ENCODE measurements around the gene SEC63. TPM values are rescaled to one million over a fixed set of nuclear protein-coding genes. Genes with fewer than 3 reads are reported as not detected.
"Not testable (repeated sequence)": the region's sequence is repeated elsewhere in the genome, so short reads cannot be mapped to it uniquely, and the experiment has no call there.

Gene SEC63
- total RNA-seq, 2 donors from 2014 or later = 106 to 116 TPM

- no peaks in the 10 kb centered on the region for H3K9me3 Mint-ChIP-seq
- H3K4me1 Mint-ChIP-seq (ENCODE audit: low read depth in 2 of 2) = no peaks in the 10 kb centered on the region
- H3K27me3 Mint-ChIP-seq = no peaks in the 10 kb centered on the region
- H3K27ac Mint-ChIP-seq = no peak overlapping the region
- DNase-seq (ENCODE audit: low spot score) (no peak), ATAC-seq (no peak)
- no peak overlapping the region for H3K4me3 Mint-ChIP-seq
- no peaks in the 10 kb centered on the region for H3K36me3 Mint-ChIP-seq
These were observed 4.7 kb upstream of the SEC63 start for GRCh38 chr6:107962723-107963122.

- DNase-seq (ENCODE audit: low spot score) (no peak), ATAC-seq (no peak)
- Mint-ChIP-seq H3K36me3 (peaks cover 14% of the 10 kb centered on the region), H3K9me3 (no peaks in the 10 kb centered on the region), H3K4me3 (peak overlapping the region; percentile 100), H3K27me3 (no peaks in the 10 kb centered on the region), H3K27ac (no peak overlapping the region), H3K4me1 (ENCODE audit: low read depth in 2 of 2) (peaks cover 17 to 21% of the 10 kb centered on the region in 2 donors)
These were observed 1.4 kb upstream of the SEC63 start for GRCh38 chr6:107959392-107959791.

- not testable (repeated sequence) for H3K27me3 Mint-ChIP-seq, ATAC-seq, H3K9me3 Mint-ChIP-seq
These were observed 818 bp upstream of the SEC63 start for GRCh38 chr6:107958689-107959362.

DNA sequence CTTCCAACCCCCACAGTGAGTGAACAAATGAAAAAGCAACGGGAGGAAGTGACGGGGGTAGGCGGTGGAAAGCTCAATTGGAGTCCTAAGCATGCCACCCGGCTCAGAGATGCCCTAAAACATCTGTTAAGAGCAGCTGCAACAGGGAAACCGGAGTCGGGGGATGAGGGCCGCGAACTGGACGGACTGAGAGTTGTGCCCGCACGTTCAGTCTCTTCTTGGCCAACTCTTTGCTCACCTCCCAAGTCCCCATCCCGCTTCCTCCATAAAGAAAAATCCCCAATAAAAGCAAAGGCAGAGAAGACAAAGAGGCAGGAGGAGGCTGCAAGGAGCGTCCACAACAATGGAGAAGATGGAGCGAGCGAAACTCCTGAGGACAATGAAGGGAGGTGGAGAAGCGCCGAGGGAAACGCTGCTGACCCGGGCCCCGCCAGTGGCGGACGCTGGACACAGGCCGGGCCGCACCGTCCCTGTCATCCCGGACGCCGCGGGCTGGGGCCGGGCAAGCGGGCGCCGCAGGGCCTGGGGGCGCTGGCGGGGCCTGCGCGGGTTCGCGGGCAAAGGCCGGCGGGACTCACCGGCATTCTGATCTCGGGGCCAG is 600 bp downstream of the SEC63 start:
- DNase-seq (ENCODE audit: low spot score) = peak; percentile 63
- peak overlapping the region; percentile 100 for H3K4me3 Mint-ChIP-seq
- no peaks in the 10 kb centered on the region for H3K9me3 Mint-ChIP-seq
- peak overlapping the region; percentile 97 to 98 for H3K27ac Mint-ChIP-seq
- peak; percentile 55 to 60 for ATAC-seq
- H3K36me3 Mint-ChIP-seq = peaks cover 14% of the 10 kb centered on the region
- no peaks in the 10 kb centered on the region for H3K27me3 Mint-ChIP-seq
- peaks cover 17 to 21% of the 10 kb centered on the region in 2 donors for H3K4me1 Mint-ChIP-seq (ENCODE audit: low read depth in 2 of 2)

More at GRCh38 chr6:107958689-107959362, 818 bp upstream of the SEC63 start:
- H3K36me3 Mint-ChIP-seq = peaks cover 14% of the 10 kb centered on the region
- not testable (repeated sequence) for DNase-seq (ENCODE audit: low spot score)
- peaks cover 17 to 21% of the 10 kb centered on the region in 2 donors for H3K4me1 Mint-ChIP-seq (ENCODE audit: low read depth in 2 of 2)
- H3K4me3 Mint-ChIP-seq = peak overlapping the region; percentile 100
- H3K27ac Mint-ChIP-seq = peak overlapping the region; percentile 97 to 98

GRCh38 chr6:107956586-107957307 is 1.3 kb downstream of the SEC63 start:
- DNase-seq (ENCODE audit: low spot score) = no peak
- ATAC-seq = no peak
- Mint-ChIP-seq H3K4me3 (peak overlapping the region; percentile 100), H3K27me3 (no peaks in the 10 kb centered on the region), H3K27ac (peak overlapping the region; percentile 97 to 98), H3K36me3 (peaks cover 14% of the 10 kb centered on the region), H3K9me3 (no peaks in the 10 kb centered on the region), H3K4me1 (ENCODE audit: low read depth in 2 of 2) (peaks cover 17 to 21% of the 10 kb centered on the region in 2 donors)

DNA sequence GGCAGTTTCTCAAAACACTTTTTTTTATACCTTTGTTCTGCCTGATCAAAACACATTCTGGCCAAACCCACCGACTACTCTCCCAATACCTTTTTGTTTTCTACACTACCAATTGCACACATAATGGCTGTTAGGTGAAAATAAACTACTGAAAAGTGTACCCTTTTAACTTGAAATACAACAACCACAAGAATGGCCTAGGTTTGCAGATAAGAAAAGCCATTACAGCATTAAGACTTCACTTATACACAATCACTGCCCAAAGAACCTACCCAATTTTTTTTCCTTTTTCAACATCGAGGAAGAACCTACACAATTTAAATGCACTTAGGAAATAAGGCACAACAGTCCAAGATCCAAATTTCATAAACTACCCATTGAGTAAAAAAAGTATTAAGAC is 1.8 kb downstream of the SEC63 start:
- H3K9me3 Mint-ChIP-seq = no peaks in the 10 kb centered on the region
- no peaks in the 10 kb centered on the region for H3K27me3 Mint-ChIP-seq
- H3K4me1 Mint-ChIP-seq (ENCODE audit: low read depth in 2 of 2) = peaks cover 19 to 23% of the 10 kb centered on the region in 2 donors
- DNase-seq (ENCODE audit: low spot score) = no peak
- H3K27ac Mint-ChIP-seq = peak overlapping the region; percentile 97 to 98
- H3K36me3 Mint-ChIP-seq = peaks cover 14% of the 10 kb centered on the region
- peak overlapping the region; percentile 100 for H3K4me3 Mint-ChIP-seq
- no peak for ATAC-seq

DNA sequence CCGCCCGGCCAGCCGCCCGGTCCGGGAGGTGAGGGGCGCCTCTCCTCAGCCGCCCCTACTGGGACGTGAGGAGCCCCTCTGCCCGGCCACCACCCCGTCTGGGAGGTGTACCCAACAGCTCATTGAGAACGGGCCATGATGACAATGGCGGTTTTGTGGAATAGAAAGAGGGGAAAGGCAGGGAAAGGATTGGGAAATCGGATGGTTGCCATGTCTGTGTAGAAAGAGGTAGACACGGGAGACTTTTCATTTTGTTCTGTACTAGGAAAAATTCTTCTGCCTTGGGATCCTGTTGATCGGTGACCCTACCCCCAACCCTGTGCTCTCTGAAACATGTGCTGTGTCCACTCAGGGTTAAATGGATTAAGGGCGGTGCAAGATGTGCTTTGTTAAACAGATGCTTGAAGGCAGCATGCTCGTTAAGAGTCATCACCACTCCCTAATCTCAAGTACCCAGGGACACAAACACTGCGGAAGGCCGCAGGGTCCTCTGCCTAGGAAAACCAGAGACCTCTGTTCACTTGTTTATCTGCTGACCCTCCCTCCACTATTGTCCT is 4.1 kb downstream of the SEC63 start:
- peaks cover 34 to 35% of the 10 kb centered on the region in 2 donors for H3K4me1 Mint-ChIP-seq (ENCODE audit: low read depth in 2 of 2)
- not testable (repeated sequence) for ATAC-seq; DNase-seq (ENCODE audit: low spot score); H3K27me3 Mint-ChIP-seq; H3K4me3 Mint-ChIP-seq; H3K27ac Mint-ChIP-seq; H3K9me3 Mint-ChIP-seq
- H3K36me3 Mint-ChIP-seq = peaks cover 14% of the 10 kb centered on the region

- H3K4me1 Mint-ChIP-seq (ENCODE audit: low read depth in 2 of 2) = peaks cover 41 to 48% of the 10 kb centered on the region in 2 donors
- ATAC-seq = no peak
- no peaks in the 10 kb centered on the region for H3K36me3 Mint-ChIP-seq
- no peak overlapping the region for H3K27ac Mint-ChIP-seq
- H3K27me3 Mint-ChIP-seq = no peaks in the 10 kb centered on the region
- H3K9me3 Mint-ChIP-seq = no peaks in the 10 kb centered on the region
- DNase-seq (ENCODE audit: low spot score) = no peak
- H3K4me3 Mint-ChIP-seq = no peak overlapping the region
These were observed 14.2 kb downstream of the SEC63 start for GRCh38 chr6:107943626-107944439.

GRCh38 chr6:107942142-107942541 is 15.9 kb downstream of the SEC63 start:
- Mint-ChIP-seq H3K36me3 (no peaks in the 10 kb centered on the region), H3K27ac (no peak overlapping the region), H3K4me3 (no peak overlapping the region), H3K9me3 (no peaks in the 10 kb centered on the region), H3K27me3 (no peaks in the 10 kb centered on the region), H3K4me1 (ENCODE audit: low read depth in 2 of 2) (peaks cover 27 to 33% of the 10 kb centered on the region in 2 donors)
- ATAC-seq = no peak
- no peak for DNase-seq (ENCODE audit: low spot score)

DNA sequence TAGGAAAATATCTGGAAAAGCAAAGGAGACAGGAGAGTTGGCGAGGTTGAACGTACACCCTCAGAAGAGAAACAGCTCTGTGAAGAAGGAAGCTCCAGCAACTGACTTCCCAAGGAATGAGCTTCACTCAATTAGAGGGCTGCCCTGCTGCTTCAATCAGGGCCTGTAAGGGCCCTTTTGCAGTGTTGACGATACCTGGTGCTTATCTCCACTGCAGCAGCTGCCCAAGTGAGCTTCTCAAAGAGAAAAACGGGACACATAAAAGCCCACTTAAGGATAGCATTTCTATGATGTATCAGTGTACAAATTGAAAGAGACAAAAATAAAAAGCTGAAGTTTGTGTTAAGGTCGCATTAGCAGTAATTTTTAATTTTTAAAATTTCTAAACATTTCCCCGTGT is 16.4 kb downstream of the SEC63 start:
- no peaks in the 10 kb centered on the region for H3K36me3 Mint-ChIP-seq
- peak overlapping the region in 1 of 2 donors; percentile 40 for H3K27ac Mint-ChIP-seq
- no peaks in the 10 kb centered on the region for H3K27me3 Mint-ChIP-seq
- no peaks in the 10 kb centered on the region for H3K9me3 Mint-ChIP-seq
- no peak for ATAC-seq
- no peak for DNase-seq (ENCODE audit: low spot score)
- H3K4me1 Mint-ChIP-seq (ENCODE audit: low read depth in 2 of 2) = peaks cover 28 to 32% of the 10 kb centered on the region in 2 donors
- H3K4me3 Mint-ChIP-seq = no peak overlapping the region

GRCh38 chr6:107941199-107941598 is 16.8 kb downstream of the SEC63 start:
- no peak for DNase-seq (ENCODE audit: low spot score)
- ATAC-seq = no peak
- H3K27me3 Mint-ChIP-seq = no peaks in the 10 kb centered on the region
- H3K4me1 Mint-ChIP-seq (ENCODE audit: low read depth in 2 of 2) = peaks cover 29 to 32% of the 10 kb centered on the region in 2 donors
- peak overlapping the region in 1 of 2 donors; percentile 40 for H3K27ac Mint-ChIP-seq
- no peak overlapping the region for H3K4me3 Mint-ChIP-seq
- H3K9me3 Mint-ChIP-seq = no peaks in the 10 kb centered on the region
- no peaks in the 10 kb centered on the region for H3K36me3 Mint-ChIP-seq

GRCh38 chr6:107936910-107937292 is 21.1 kb downstream of the SEC63 start:
- H3K4me1 Mint-ChIP-seq (ENCODE audit: low read depth in 2 of 2) = peaks cover 27 to 32% of the 10 kb centered on the region in 2 donors
- not testable (repeated sequence) for H3K4me3 Mint-ChIP-seq; H3K9me3 Mint-ChIP-seq; ATAC-seq; H3K27me3 Mint-ChIP-seq; H3K36me3 Mint-ChIP-seq; H3K27ac Mint-ChIP-seq; DNase-seq (ENCODE audit: low spot score)

All from natural killer cell treated with Interleukin-12 subunit alpha and Interleukin-12 subunit beta and Interleukin-15 and Interleukin-18, amount 100 ng/mL, for 72 hours (primary cell).